ENCODE measurements around the gene TTC23L. TPM values are rescaled to one million over a fixed set of nuclear protein-coding genes. Genes with fewer than 3 reads are reported as not detected.

Gene TTC23L
- total and polyA plus RNA-seq, 7 donors: 0.06 to 0.36 (median 0.22) TPM; not detected in 3

- intact Hi-C loops (cut with DNase I): loop anchor here (1.0 kb wide), 1 partner anchor 16 kb away; the partner anchor contains the start of genes BRIX1 and RAD1
- peak overlapping the region; percentile 87 to 97 (median 96) for H3K27ac ChIP-seq
- H3K27me3 ChIP-seq: no peaks in the 10 kb centered on the region
- H3K4me1 ChIP-seq: peaks cover 0 to 24% (median 19%) of the 10 kb centered on the region in 4 donors
- H3K4me3 ChIP-seq: peak overlapping the region; percentile 60 to 95 (median 86)
- TF ChIP-seq EP300 (IDR thresholded peaks at IDR 0.05): no peak
- no peak for TF ChIP-seq POLR2AphosphoS5 (IDR thresholded peaks at IDR 0.05)
- no peak for TF ChIP-seq CTCF (IDR thresholded peaks at IDR 0.05)
- TF ChIP-seq POLR2A (IDR thresholded peaks at IDR 0.05): no peak
- peaks cover 0 to 14% (median 4%) of the 10 kb centered on the region in 4 donors for H3K36me3 ChIP-seq
- WGBS, 2 donors: 59 to 80% methylated on average over 4 of the region's 4 CpGs
- no peak for DNase-seq
- H3K9me3 ChIP-seq: no peaks in the 10 kb centered on the region
These were observed 91.9 kb downstream of the TTC23L start for GRCh38 chr5:34930870-34931269.

- WGBS, 2 donors: 93 to 95% methylated on average over 2 of the region's 2 CpGs
- no peak for DNase-seq
- H3K4me1 ChIP-seq: peaks cover 0 to 24% (median 19%) of the 10 kb centered on the region in 4 donors
- TF ChIP-seq EP300 (IDR thresholded peaks at IDR 0.05): no peak
- no peak for TF ChIP-seq POLR2AphosphoS5 (IDR thresholded peaks at IDR 0.05)
- no peak for TF ChIP-seq CTCF (IDR thresholded peaks at IDR 0.05)
- TF ChIP-seq POLR2A (IDR thresholded peaks at IDR 0.05): no peak
- no peak overlapping the region for H3K27ac ChIP-seq
- no peak overlapping the region for H3K4me3 ChIP-seq
- no peaks in the 10 kb centered on the region for H3K9me3 ChIP-seq
- H3K36me3 ChIP-seq: peaks cover 8 to 24% (median 19%) of the 10 kb centered on the region in 4 donors
- no peaks in the 10 kb centered on the region for H3K27me3 ChIP-seq
- intact Hi-C loops (cut with DNase I): no loop called here
These were observed 94.0 kb downstream of the TTC23L start for GRCh38 chr5:34932947-34933346.

- DNase-seq: no peak
- H3K36me3 ChIP-seq: peaks cover 19 to 93% (median 31%) of the 10 kb centered on the region in 4 donors
- WGBS, 2 donors: 94 to 96% methylated on average over 3 of the region's 3 CpGs
- H3K4me1 ChIP-seq: no peaks in the 10 kb centered on the region
- H3K4me3 ChIP-seq: no peak overlapping the region
- H3K27me3 ChIP-seq: no peaks in the 10 kb centered on the region
- H3K9me3 ChIP-seq: no peaks in the 10 kb centered on the region
- H3K27ac ChIP-seq: no peak overlapping the region
- intact Hi-C loops (cut with DNase I): no loop called here
- TF ChIP-seq POLR2A (IDR thresholded peaks at IDR 0.05) (no peak), EP300 (IDR thresholded peaks at IDR 0.05) (no peak), POLR2AphosphoS5 (IDR thresholded peaks at IDR 0.05) (no peak), CTCF (IDR thresholded peaks at IDR 0.05) (no peak)
These were observed 103.0 kb downstream of the TTC23L start for GRCh38 chr5:34941936-34942335.

- Histone ChIP-seq H3K4me1 (no peaks in the 10 kb centered on the region), H3K27me3 (no peaks in the 10 kb centered on the region), H3K36me3 (peaks cover under 1 to 90% (median 19%) of the 10 kb centered on the region in 4 donors), H3K4me3 (no peak overlapping the region), H3K9me3 (no peaks in the 10 kb centered on the region), H3K27ac (no peak overlapping the region)
- intact Hi-C loops (cut with DNase I): no loop called here
- WGBS, 2 donors: 98% methylated on average over 2 of the region's 2 CpGs
- no peak for TF ChIP-seq EP300 (IDR thresholded peaks at IDR 0.05)
- TF ChIP-seq POLR2A (IDR thresholded peaks at IDR 0.05): no peak
- TF ChIP-seq CTCF (IDR thresholded peaks at IDR 0.05): no peak
- TF ChIP-seq POLR2AphosphoS5 (IDR thresholded peaks at IDR 0.05): no peak
- no peak for DNase-seq
These were observed 105.1 kb downstream of the TTC23L start for GRCh38 chr5:34944044-34944443.

Measured in sigmoid colon (tissue), 7 donors.